Esophagus muscularis mucosa (tissue), 4 donors: ENCODE results near the gene CCDC50. TPM values are rescaled to one million over a fixed set of nuclear protein-coding genes. Genes with fewer than 3 reads are reported as not detected.

ENCODE experiments used
- DNase-seq: peaks from one replicate; pipeline ENCODE4 v3.0.0-alpha.2; 2017; ENCODE audit errors: extremely low spot score
- H3K27ac ChIP-seq, 4 donors: fragments of 200-600 bp; sonication (generic); replicated peaks in 1 of 4; 1 replicate in 3 of 4; 2 replicates in 1 of 4; pipeline ENCODE4 v1.5.1; 2016 to 2019; ENCODE audit warnings: mild to moderate bottlenecking in 1 of 4
- H3K27me3 ChIP-seq, 4 donors: fragments of 200-600 bp; sonication (generic); one replicate each; pipeline versions ENCODE4 v1.5.1 to v1.6.0; 2016 to 2019
- H3K36me3 ChIP-seq, 4 donors: fragments of 200-600 bp; sonication (generic); one replicate each; pipeline ENCODE4 v1.5.1; 2016 to 2019
- H3K4me1 ChIP-seq, 4 donors: fragments of 200-600 bp; sonication (generic); one replicate each; pipeline ENCODE4 v1.5.1; 2016 to 2019
- H3K4me3 ChIP-seq, 4 donors: fragments of 200-600 bp; sonication (generic); 1 replicate in 2 of 4; 2 replicates in 2 of 4; pipeline ENCODE4 v1.5.1; 2016 to 2019; ENCODE audit warnings: mild to moderate bottlenecking in 4 of 4, moderate library complexity in 1 of 4
- H3K9me3 ChIP-seq, 4 donors: fragments of 200-600 bp; sonication (generic); 1 replicate in 3 of 4; 2 replicates in 1 of 4; pipeline ENCODE4 v1.5.1; 2016 to 2019
- CTCF ChIP-seq, 3 experiments: fragments of 200-600 bp in 2 of 3; fragments of 450-650 bp in 1 of 3; sonication (generic) in 2 of 3; IDR thresholded peaks; one replicate each; pipeline ENCODE4 v1.5.1; 2017 to 2019; ENCODE audit warnings: antibody characterized with exemption in 3 of 3, mild to moderate bottlenecking in 2 of 3, moderate library complexity in 1 of 3
- EP300 ChIP-seq: sonication (generic); formaldehyde crosslinking; IDR thresholded peaks from one replicate; pipeline ENCODE4 v1.6.1; 2017; ENCODE audit warnings: antibody characterized with exemption
- POLR2A ChIP-seq: fragments of 450-650 bp; IDR thresholded peaks from one replicate; pipeline ENCODE4 v1.6.1; 2017; ENCODE audit warnings: antibody characterized with exemption, moderate library complexity, mild to moderate bottlenecking, low read depth
- POLR2AphosphoS5 ChIP-seq, 2 donors: sonication (generic); formaldehyde crosslinking; IDR thresholded peaks; one replicate each; pipeline ENCODE4 v1.6.1; 2017; ENCODE audit warnings: antibody characterized with exemption in 2 of 2
- WGBS: methylation state at CpG from one replicate; pipeline ENCODE4 v1.1.5; 2018; 5-methylcytosine and 5-hydroxymethylcytosine counted together
- intact Hi-C: fragments of 100-400 bp; cut with DNase I; formaldehyde crosslinking; loops from one replicate; pipeline ENCODE4 v1.15.1; 2023
- total RNA-seq, 4 donors: library from RNA; depleted of rRNA; stranded (reverse); fragments of >200 nt; gene quantifications; one replicate each; pipeline versions ENCODE4 v1.1.0 to v1.2.1, GENCODE V29; 2016

CCDC50 gene
- total RNA-seq, 4 donors from 2014 or later = 141 to 192 (median 165) TPM

- peak overlapping the region; percentile 78 to 99 (median 96) for H3K4me3 ChIP-seq
- H3K27me3 ChIP-seq = no peaks in the 10 kb centered on the region
- TF ChIP-seq EP300 = no peak
- TF ChIP-seq CTCF (IDR thresholded peaks at IDR 0.05) = no peak
- no peak for TF ChIP-seq POLR2A
- TF ChIP-seq POLR2AphosphoS5 (IDR thresholded peaks at IDR 0.05) = no peak
- 56% methylated on average over 9 of the region's 9 CpGs for WGBS
- H3K36me3 ChIP-seq = no peaks in the 10 kb centered on the region
- no peaks in the 10 kb centered on the region for H3K9me3 ChIP-seq
- H3K4me1 ChIP-seq = peaks cover 22 to 41% (median 38%) of the 10 kb centered on the region in 4 donors
- intact Hi-C loops = loop anchor here (10.0 kb wide), 1 partner anchor 66 kb away; no protein-coding TSS in a partner anchor
- H3K27ac ChIP-seq = peak overlapping the region; percentile 93 to 98 (median 97)
- no peak for DNase-seq
Observed at GRCh38 chr3:191328383-191328961, 722 bp upstream of the CCDC50 start.

- DNase-seq = no peak
Observed at GRCh38 chr3:191329654-191330529, 698 bp downstream of the CCDC50 start, which contains the start of gene UTS2B. Gene UTS2B (minus strand): TSS chr3:191330526. CDS start chr3:191282189, 48,337 bp downstream.

GRCh38 chr3:191330530-191331048 is 1.4 kb downstream of the CCDC50 start:
- no peak for DNase-seq
- Histone ChIP-seq H3K27ac (peak overlapping the region; percentile 93 to 98 (median 97)), H3K9me3 (no peaks in the 10 kb centered on the region), H3K36me3 (no peaks in the 10 kb centered on the region), H3K4me3 (peak overlapping the region; percentile 78 to 99 (median 96)), H3K27me3 (no peaks in the 10 kb centered on the region), H3K4me1 (peaks cover 35 to 56% (median 56%) of the 10 kb centered on the region in 4 donors)
- WGBS = 31% methylated on average over 11 of the region's 11 CpGs
- intact Hi-C loops = no loop called here
- no peak for TF ChIP-seq POLR2A
- no peak for TF ChIP-seq POLR2AphosphoS5 (IDR thresholded peaks at IDR 0.05)
- no peak for TF ChIP-seq CTCF (IDR thresholded peaks at IDR 0.05)
- no peak for TF ChIP-seq EP300

More at GRCh38 chr3:191329654-191330529, 698 bp downstream of the CCDC50 start, which contains the start of gene UTS2B:
- intact Hi-C loops = loop anchor here (10.0 kb wide), 1 partner anchor 65 kb away; no protein-coding TSS in a partner anchor
- Histone ChIP-seq H3K36me3 (no peaks in the 10 kb centered on the region), H3K27me3 (no peaks in the 10 kb centered on the region), H3K9me3 (no peaks in the 10 kb centered on the region), H3K4me3 (peak within 1 kb of the TSS; percentile 78 to 99 (median 96)), H3K4me1 (peaks cover 30 to 52% (median 49%) of the 10 kb centered on the region in 4 donors), H3K27ac (peak within 1 kb of the TSS; percentile 93 to 98 (median 97))
- TF ChIP-seq POLR2AphosphoS5 (IDR thresholded peaks at IDR 0.05) (no peak), CTCF (IDR thresholded peaks at IDR 0.05) (no peak), POLR2A (no peak), EP300 (no peak)
- 3% methylated on average over 19 of the region's 37 CpGs for WGBS

- Histone ChIP-seq H3K4me1 (peaks cover 40 to 61% (median 57%) of the 10 kb centered on the region in 4 donors), H3K9me3 (no peaks in the 10 kb centered on the region), H3K27ac (peak overlapping the region; percentile 93 to 98 (median 97)), H3K4me3 (peak overlapping the region; percentile 78 to 99 (median 96)), H3K36me3 (no peaks in the 10 kb centered on the region), H3K27me3 (no peaks in the 10 kb centered on the region)
- TF ChIP-seq EP300 (no peak), POLR2A (no peak), POLR2AphosphoS5 (IDR thresholded peaks at IDR 0.05) (no peak), CTCF (IDR thresholded peaks at IDR 0.05) (no peak)
- WGBS = 68% methylated on average over 3 of the region's 3 CpGs
- intact Hi-C loops = no loop called here
- no peak for DNase-seq
Observed at GRCh38 chr3:191331388-191331787, 2.2 kb downstream of the CCDC50 start.
